ENCODE data around the gene FCF1. TPM values are rescaled to one million over a fixed set of nuclear protein-coding genes. Genes with fewer than 3 reads are reported as not detected.

Gene FCF1
- total and polyA plus RNA-seq, 9 of the 15 experiments (the other 6 are each of a cell fraction or from before 2014, with no cell fraction given) = 6.8 to 91.9 (median 40.0) TPM

- TF ChIP-seq ADNP (tag; IDR thresholded peaks at IDR 0.05) (peak; percentile 39; the same call in 1 of the 2 replicates), DPF2 (IDR thresholded peaks at IDR 0.05) (peak; percentile 53; the same call in 1 of the 2 replicates), ZNF436 (CRISPR knock-in tag; IDR thresholded peaks at IDR 0.05) (no peak), CXXC5 (CRISPR knock-in tag; IDR thresholded peaks at IDR 0.05) (peak; percentile 39; the same call in 1 of the 2 replicates), EP300 (IDR thresholded peaks at IDR 0.05; ENCODE audit: low read length) (peak; percentile 7; the same call in 1 of the 2 replicates)
Measured at GRCh38 chr14:74685921-74686678, 26.8 kb upstream of the FCF1 start (continued).

DNA sequence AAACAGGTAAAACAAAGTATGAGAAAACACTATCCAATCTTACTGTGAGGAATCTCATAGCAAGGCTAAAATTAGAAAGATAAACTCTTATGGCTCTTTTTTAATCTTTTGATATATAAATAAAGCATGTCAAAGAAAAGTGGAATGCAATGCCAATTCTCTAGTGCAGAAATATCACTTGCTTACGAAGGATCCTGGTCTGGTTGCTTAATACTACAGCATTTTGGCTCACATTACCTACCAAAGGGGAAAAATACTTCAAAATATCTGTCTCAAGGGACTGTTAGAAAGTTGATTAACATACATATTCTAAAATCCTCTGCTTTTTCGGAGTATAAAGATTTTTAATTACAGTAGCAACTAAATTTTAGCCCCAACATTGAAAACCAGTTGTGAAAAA is 21.5 kb upstream of the FCF1 start:
- POLR2A ChIA-PET = no interaction called here
- Histone ChIP-seq H3K27ac (ENCODE audit: extremely low read depth, low read depth, low read length) (no peak overlapping the region), H3K36me3 (ENCODE audit: control insufficient read depth, insufficient read depth, low read length) (peaks cover 31% of the 10 kb centered on the region; the same call in 2 of the 3 replicates), H3K4me3 (no peak overlapping the region), H3K79me2 (ENCODE audit: control insufficient read depth, insufficient read depth, low read length) (peaks cover 18% of the 10 kb centered on the region), H3K4me1 (replicated peaks in 1 of 2; ENCODE audit: control insufficient read depth in 2 of 2, insufficient read depth in 2 of 2, low read length in 2 of 2) (peaks cover 0 to 18% of the 10 kb centered on the region in 2 experiments; a peak in 2 of 5 replicates), H3K27me3 (ENCODE audit: control insufficient read depth in 2 of 2, insufficient read depth in 2 of 2, low read length in 2 of 2) (no peaks in the 10 kb centered on the region), H3K9ac (ENCODE audit: insufficient read depth in 1 of 2, low read depth in 2 of 2, low read length in 2 of 2) (no peak overlapping the region), H3K4me2 (ENCODE audit: insufficient read depth, low read length) (no peak overlapping the region), H4K20me1 (replicated peaks; ENCODE audit: control insufficient read depth, insufficient read depth, low read length) (no peaks in the 10 kb centered on the region; the same call in 1 of the 2 replicates), H3K9me3 (replicated peaks; ENCODE audit: control insufficient read depth, insufficient read depth, low read depth, low read length) (no peaks in the 10 kb centered on the region), H3K9me1 (ENCODE audit: control insufficient read depth, insufficient read depth, low read length) (no peaks in the 10 kb centered on the region), H2AFZ (ENCODE audit: low read depth, low read length) (no peak overlapping the region)
- 85% methylated on average over 2 of the region's 2 CpGs for WGBS (ENCODE audit: insufficient coverage, low coverage, missing lambda C conversion rate)
- FAIRE-seq (no peak), ATAC-seq (no peak), DNase-seq (ENCODE audit: extremely low read depth in 1 of 4, low spot score in 3 of 4) (no peak)
- CTCF ChIA-PET (ENCODE audit: low intra/inter-chr PET ratio) = no interaction called here
- in situ Hi-C loops (cut with MboI) = no loop called here
- no TSS peak for BruUV-seq (replicated peaks)
- no peak for TF ChIP-seq USF2 (CRISPR knock-in tag; IDR thresholded peaks at IDR 0.05)
- intact Hi-C loops (cut with micrococcal nuclease) = no loop called here
